B cell (primary cell): ENCODE results near the gene KLHL11. TPM values are rescaled to one million over a fixed set of nuclear protein-coding genes. Genes with fewer than 3 reads are reported as not detected.

Source experiments
- ATAC-seq: fragments of 200-7000 bp; cut with Tn5 transposase; one replicate; pipeline ENCODE4 v1.10.0; 2021; ENCODE audit warnings: low read depth, mild to moderate bottlenecking, moderate number of reproducible peaks, moderate library complexity
- CTCF ChIA-PET: fragments of 350-600 bp; sonication (Branson Sonifier 250); formaldehyde crosslinking; loops from one replicate; lab custom pipeline; 2021; ENCODE audit warnings: antibody characterized with exemption, inconsistent platforms; lab: Charles Lee
- POLR2A ChIA-PET: fragments of 350-600 bp; sonication (Branson Sonifier 250); formaldehyde crosslinking; loops from one replicate; lab custom pipeline; 2021; ENCODE audit warnings: antibody characterized with exemption; lab: Charles Lee
- DNase-seq: peaks from one replicate; pipeline ENCODE4 v3.0.0; 2013
- H2AFZ ChIP-seq: 2 replicates; pipeline ENCODE4 v1.6.1; 2012; ENCODE audit warnings: mild to moderate bottlenecking, low read depth, low read length; ENCODE audit not compliant: insufficient read depth, poor library complexity, severe bottlenecking
- H3K27ac ChIP-seq, 2 donors: 1 replicate in 1 of 2; 2 replicates in 1 of 2; pipeline ENCODE4 v1.5.1; 2012 to 2013; ENCODE audit warnings: low read length in 2 of 2, mild to moderate bottlenecking in 2 of 2, moderate library complexity in 1 of 2
- H3K27me3 ChIP-seq, 4 experiments: fragments of 200-600 bp in 1 of 4; sonication (generic) in 1 of 4; replicated peaks in 1 of 4; 1 replicate in 2 of 4; 2 replicates in 2 of 4; pipeline versions ENCODE4 v1.6.1 to v1.7.0; 2013 to 2016; ENCODE audit warnings: low read length in 3 of 4, mild to moderate bottlenecking in 2 of 4, mixed read lengths in 1 of 4, moderate library complexity in 1 of 4; ENCODE audit not compliant: insufficient read depth in 4 of 4, control insufficient read depth in 3 of 4; ENCODE audit errors: control extremely low read depth in 1 of 4
- H3K36me3 ChIP-seq, 2 experiments: replicated peaks in 1 of 2; 1 replicate in 1 of 2; 2 replicates in 1 of 2; pipeline versions ENCODE4 v1.6.1 to v1.7.1; 2013; ENCODE audit warnings: low read length in 1 of 2; ENCODE audit not compliant: insufficient read depth in 2 of 2, control insufficient read depth in 1 of 2; ENCODE audit errors: control extremely low read depth in 1 of 2, extremely low read depth in 1 of 2
- H3K4me1 ChIP-seq, 2 donors: fragments of 200-600 bp in 1 of 2; sonication (generic) in 1 of 2; 1 replicate in 1 of 2; 2 replicates in 1 of 2; pipeline versions ENCODE4 v1.5.1 to v1.6.1; 2013 to 2017; ENCODE audit warnings: low read length in 2 of 2; ENCODE audit not compliant: control insufficient read depth in 2 of 2, insufficient read depth in 2 of 2
- H3K4me2 ChIP-seq: replicated peaks from 2 replicates; pipeline ENCODE3; 2012; ENCODE audit warnings: mild to moderate bottlenecking, low read depth, low read length; ENCODE audit not compliant: poor library complexity, severe bottlenecking
- H3K4me3 ChIP-seq, 5 experiments: fragments of 200-600 bp in 1 of 5; sonication (generic) in 1 of 5; 1 replicate in 3 of 5; 2 replicates in 2 of 5; pipeline versions ENCODE4 v1.5.1 to v1.7.0; 2011 to 2016; ENCODE audit warnings: low read length in 4 of 5, mild to moderate bottlenecking in 4 of 5, low read depth in 2 of 5, control low read depth in 1 of 5, moderate library complexity in 1 of 5; ENCODE audit not compliant: insufficient read depth in 1 of 5; ENCODE audit errors: control extremely low read depth in 1 of 5, extremely low read depth in 1 of 5
- H3K79me2 ChIP-seq: fragments of 200-600 bp; sonication (generic); one replicate; pipeline ENCODE4 v1.6.0; 2016; ENCODE audit warnings: low read length; ENCODE audit not compliant: control insufficient read depth, insufficient read depth
- H3K9ac ChIP-seq: fragments of 200-600 bp; sonication (generic); 2 replicates; pipeline ENCODE4 v1.6.1; 2017; ENCODE audit warnings: mild to moderate bottlenecking, low read length, moderate library complexity
- H3K9me3 ChIP-seq, 3 donors: one replicate each; pipeline versions ENCODE4 v1.6.1 to v1.7.1; 2013; ENCODE audit warnings: low read length in 2 of 3; ENCODE audit not compliant: control insufficient read depth in 2 of 3, insufficient read depth in 1 of 3; ENCODE audit errors: control extremely low read depth in 1 of 3
- H4K20me1 ChIP-seq: 2 replicates; pipeline ENCODE4 v1.6.0; 2012; ENCODE audit warnings: mild to moderate bottlenecking, low read length; ENCODE audit not compliant: insufficient read depth, control insufficient read depth, poor library complexity, severe bottlenecking
- H3K27ac Mint-ChIP-seq: one replicate; pipeline ENCODE4 v1.8.0; 2021; ENCODE audit warnings: mixed read lengths
- H3K27me3 Mint-ChIP-seq: one replicate; pipeline ENCODE4 v1.8.0; 2021; ENCODE audit warnings: mixed read lengths
- H3K4me1 Mint-ChIP-seq: one replicate; pipeline ENCODE4 v1.8.0; 2021; ENCODE audit warnings: mixed read lengths
- H3K4me3 Mint-ChIP-seq: one replicate; pipeline ENCODE4 v1.8.0; 2021; ENCODE audit warnings: mixed read lengths
- H3K9me3 Mint-ChIP-seq: one replicate; pipeline ENCODE4 v1.8.0; 2022; ENCODE audit warnings: mixed read lengths; ENCODE audit not compliant: insufficient read depth
- EZH2 ChIP-seq: IDR thresholded peaks from 2 replicates; pipeline ENCODE4 v1.6.1; 2012; ENCODE audit warnings: borderline replicate concordance, low read depth, mild to moderate bottlenecking, moderate library complexity, low read length; ENCODE audit not compliant: insufficient read depth, poor library complexity, severe bottlenecking
- WGBS: methylation state at CpG from one replicate; pipeline ENCODE4 v1.1.5; 2013; ENCODE audit warnings: missing lambda C conversion rate; ENCODE audit not compliant: insufficient coverage; 5-methylcytosine and 5-hydroxymethylcytosine counted together
- intact Hi-C: fragments of 100-400 bp; cut with micrococcal nuclease; formaldehyde crosslinking; loops from one replicate; pipeline ENCODE4 v1.10.0; 2022
- polyA plus RNA-seq: library from polyadenylated mRNA; depleted of rRNA; stranded (reverse); fragments of >200 nt; gene quantifications from 2 replicates; pipeline ENCODE4 v1.2.3, GENCODE V29; 2012
- total RNA-seq, 2 donors: library from RNA; stranded (reverse); fragments of 120-200 nt in 1 of 2; gene quantifications; 1 replicate in 1 of 2; 2 replicates in 1 of 2; pipeline versions ENCODE4 v1.2.3 to v1.2.4, GENCODE V29; 2013 to 2022
- TF ChIP-seq, protein P1 (sequence below): fragments of 200-600 bp; IDR thresholded peaks from one replicate; pipeline ENCODE4 v1.8.0; 2022; ENCODE audit warnings: antibody characterized with exemption, mild to moderate bottlenecking

The KLHL11 gene
- total and polyA plus RNA-seq, 2 donors (not counting 1 experiment from before 2014, with no cell fraction given) = 4.2 to 18.7 TPM

DNA sequence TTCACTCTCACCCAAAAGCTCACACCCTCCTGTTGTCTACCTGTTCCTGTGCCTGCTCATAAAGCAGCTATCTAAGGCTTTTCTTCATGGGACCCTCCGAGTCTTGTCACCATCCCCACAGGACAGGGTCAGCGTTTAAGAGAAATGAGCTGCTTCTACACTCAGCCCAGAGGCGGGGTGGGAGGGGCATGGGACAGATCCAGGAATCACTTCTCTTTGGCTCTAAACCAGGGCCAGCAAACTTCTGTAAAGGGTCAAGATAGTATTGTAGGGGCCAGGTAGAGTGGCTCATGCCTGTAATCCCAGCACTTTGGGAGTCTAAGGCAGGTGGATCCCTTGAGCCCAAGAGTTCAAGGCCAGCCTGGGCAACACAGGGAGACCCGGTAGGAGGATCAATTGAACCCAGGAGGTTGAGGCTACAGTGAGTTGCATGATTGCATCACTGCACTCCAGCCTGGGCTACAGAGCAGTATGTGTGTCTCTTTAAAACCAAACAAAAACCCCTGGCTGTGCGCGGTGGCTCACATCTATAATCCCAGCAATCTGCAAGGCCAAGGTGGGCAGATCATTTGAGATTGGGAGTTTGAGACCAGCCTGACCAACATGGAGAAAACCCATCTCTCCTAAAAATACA, 23.2 kb upstream of the KLHL11 start:
- Histone ChIP-seq H3K4me2 (no peak overlapping the region), H3K9me3 (no peaks in the 10 kb centered on the region), H3K27me3 (no peaks in the 10 kb centered on the region), H2AFZ (no peak overlapping the region), H3K36me3 (peaks cover 7 to 80% of the 10 kb centered on the region in 2 experiments), H3K9ac (no peak overlapping the region), H4K20me1 (no peaks in the 10 kb centered on the region), H3K4me1 (no peaks in the 10 kb centered on the region), H3K79me2 (no peaks in the 10 kb centered on the region), H3K4me3 (no peak overlapping the region), H3K27ac (no peak overlapping the region)
- no peaks in the 10 kb centered on the region for H3K9me3 Mint-ChIP-seq
- no peak overlapping the region for H3K4me3 Mint-ChIP-seq
- DNase-seq = no peak
- POLR2A ChIA-PET = no interaction called here
- no peak overlapping the region for H3K27ac Mint-ChIP-seq
- H3K27me3 Mint-ChIP-seq = no peaks in the 10 kb centered on the region
- no peak for ATAC-seq
- no peaks in the 10 kb centered on the region for H3K4me1 Mint-ChIP-seq
- CTCF ChIA-PET = interaction anchor here (0.6 kb wide), 1 partner anchor 541 kb away, joined by 3 read pairs; no protein-coding TSS in a partner anchor
- TF ChIP-seq, protein P1, sequence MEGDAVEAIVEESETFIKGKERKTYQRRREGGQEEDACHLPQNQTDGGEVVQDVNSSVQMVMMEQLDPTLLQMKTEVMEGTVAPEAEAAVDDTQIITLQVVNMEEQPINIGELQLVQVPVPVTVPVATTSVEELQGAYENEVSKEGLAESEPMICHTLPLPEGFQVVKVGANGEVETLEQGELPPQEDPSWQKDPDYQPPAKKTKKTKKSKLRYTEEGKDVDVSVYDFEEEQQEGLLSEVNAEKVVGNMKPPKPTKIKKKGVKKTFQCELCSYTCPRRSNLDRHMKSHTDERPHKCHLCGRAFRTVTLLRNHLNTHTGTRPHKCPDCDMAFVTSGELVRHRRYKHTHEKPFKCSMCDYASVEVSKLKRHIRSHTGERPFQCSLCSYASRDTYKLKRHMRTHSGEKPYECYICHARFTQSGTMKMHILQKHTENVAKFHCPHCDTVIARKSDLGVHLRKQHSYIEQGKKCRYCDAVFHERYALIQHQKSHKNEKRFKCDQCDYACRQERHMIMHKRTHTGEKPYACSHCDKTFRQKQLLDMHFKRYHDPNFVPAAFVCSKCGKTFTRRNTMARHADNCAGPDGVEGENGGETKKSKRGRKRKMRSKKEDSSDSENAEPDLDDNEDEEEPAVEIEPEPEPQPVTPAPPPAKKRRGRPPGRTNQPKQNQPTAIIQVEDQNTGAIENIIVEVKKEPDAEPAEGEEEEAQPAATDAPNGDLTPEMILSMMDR = no peak
- no peak for TF ChIP-seq EZH2
- intact Hi-C loops = no loop called here
- WGBS = 100% methylated on average over 4 of the region's 6 CpGs

DNA sequence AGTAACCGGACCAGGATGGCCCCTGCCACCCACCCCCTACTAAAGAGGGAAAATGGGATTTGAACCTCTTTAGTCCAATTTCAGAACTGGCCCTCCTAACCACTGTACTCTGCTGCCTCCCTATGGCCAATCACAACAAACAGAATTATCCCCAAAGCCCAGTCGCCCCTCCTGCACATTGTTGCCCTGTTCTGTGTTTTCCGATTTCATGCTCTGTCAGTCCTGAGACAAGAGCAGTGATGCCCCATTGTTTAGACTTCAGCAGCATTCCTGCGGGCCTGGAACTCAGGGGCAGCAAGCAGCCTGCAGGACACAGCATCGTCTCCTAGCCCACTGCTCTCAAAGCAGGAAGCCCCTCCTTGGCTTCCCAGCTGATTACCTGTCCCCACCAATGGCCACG, 20.5 kb upstream of the KLHL11 start:
- Histone ChIP-seq H3K4me3 (no peak overlapping the region), H2AFZ (no peak overlapping the region), H3K27me3 (no peaks in the 10 kb centered on the region), H3K36me3 (peaks cover 7 to 66% of the 10 kb centered on the region in 2 experiments), H3K9ac (no peak overlapping the region), H3K4me2 (no peak overlapping the region), H3K27ac (no peak overlapping the region), H3K79me2 (no peaks in the 10 kb centered on the region), H4K20me1 (no peaks in the 10 kb centered on the region), H3K4me1 (no peaks in the 10 kb centered on the region), H3K9me3 (no peaks in the 10 kb centered on the region)
- no peaks in the 10 kb centered on the region for H3K9me3 Mint-ChIP-seq
- no peak overlapping the region for H3K27ac Mint-ChIP-seq
- ATAC-seq (no peak), DNase-seq (no peak)
- ChIA-PET CTCF (interaction anchor here (0.8 kb wide), 1 partner anchor 51 kb away, joined by 3 read pairs; no protein-coding TSS in a partner anchor), POLR2A (no interaction called here)
- peaks cover 3% of the 10 kb centered on the region for H3K4me1 Mint-ChIP-seq
- intact Hi-C loops = loop anchor here (1.0 kb wide), 2 partner anchors 84 to 147 kb away; no protein-coding TSS in a partner anchor
- TF ChIP-seq EZH2 = no peak
- TF ChIP-seq, protein P1 = no peak
- WGBS = 97% methylated on average over 5 of the region's 6 CpGs
- no peak overlapping the region for H3K4me3 Mint-ChIP-seq
- H3K27me3 Mint-ChIP-seq = no peaks in the 10 kb centered on the region
